GM12891 (cell line): ENCODE data around the gene HDAC5.

Source experiments
- POLR2A ChIP-seq: IDR thresholded peaks from 2 replicates; pipeline ENCODE4 v1.6.1; 2011; ENCODE audit warnings: low read depth, low read length, control low read depth
- POLR2AphosphoS5 ChIP-seq: IDR thresholded peaks from 2 replicates; pipeline ENCODE4 v1.6.1; 2011; ENCODE audit warnings: low read depth, low read length, control low read depth
- TAF1 ChIP-seq: IDR thresholded peaks from 2 replicates; pipeline ENCODE4 v1.6.1; 2011; ENCODE audit warnings: low read depth, low read length, control low read depth

GRCh38 chr17:44077595-44077909 lies 45.9 kb downstream of the HDAC5 start:
- TF ChIP-seq POLR2A (no peak), TAF1 (no peak), POLR2AphosphoS5 (no peak)
